ENCODE results near the gene EIF4E2.

The EIF4E2 gene

DNA sequence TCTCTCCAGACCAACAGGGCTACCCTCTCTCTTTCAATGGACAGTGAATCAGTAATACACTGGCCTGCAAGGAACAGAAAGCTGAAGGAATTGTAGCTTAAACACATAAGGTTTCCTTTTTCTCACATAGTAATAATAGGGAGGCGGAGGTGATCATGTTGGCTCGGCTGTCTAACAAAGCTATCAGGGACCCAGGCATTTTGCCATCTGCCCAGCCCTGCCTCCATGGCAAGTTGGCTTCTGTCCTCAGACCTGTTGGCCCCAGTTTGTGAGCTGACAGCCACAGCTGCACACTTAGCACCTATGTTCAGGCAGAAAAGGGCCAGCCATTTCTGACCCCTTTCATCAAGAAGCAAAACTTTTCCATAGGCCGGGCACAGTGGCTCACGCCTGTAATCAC lies 13.0 kb upstream of the EIF4E2 start (continued):
- TF ChIP-seq, protein P1, sequence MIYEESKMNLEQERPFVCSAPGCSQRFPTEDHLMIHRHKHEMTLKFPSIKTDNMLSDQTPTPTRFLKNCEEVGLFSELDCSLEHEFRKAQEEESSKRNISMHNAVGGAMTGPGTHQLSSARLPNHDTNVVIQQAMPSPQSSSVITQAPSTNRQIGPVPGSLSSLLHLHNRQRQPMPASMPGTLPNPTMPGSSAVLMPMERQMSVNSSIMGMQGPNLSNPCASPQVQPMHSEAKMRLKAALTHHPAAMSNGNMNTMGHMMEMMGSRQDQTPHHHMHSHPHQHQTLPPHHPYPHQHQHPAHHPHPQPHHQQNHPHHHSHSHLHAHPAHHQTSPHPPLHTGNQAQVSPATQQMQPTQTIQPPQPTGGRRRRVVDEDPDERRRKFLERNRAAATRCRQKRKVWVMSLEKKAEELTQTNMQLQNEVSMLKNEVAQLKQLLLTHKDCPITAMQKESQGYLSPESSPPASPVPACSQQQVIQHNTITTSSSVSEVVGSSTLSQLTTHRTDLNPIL (CRISPR knock-in tag; IDR thresholded peaks at IDR 0.05; ENCODE audit: low read depth), result no peak
- TF ChIP-seq ESRRG (CRISPR knock-in tag; IDR thresholded peaks at IDR 0.05) (no peak), ZFP3 (CRISPR knock-in tag; IDR thresholded peaks at IDR 0.05) (no peak), CSDC2 (CRISPR knock-in tag; IDR thresholded peaks at IDR 0.05) (no peak), RARB (CRISPR knock-in tag; IDR thresholded peaks at IDR 0.05) (no peak), SNAI2 (CRISPR knock-in tag; IDR thresholded peaks at IDR 0.05) (no peak)

- no peak for ATAC-seq
- no peak for TF ChIP-seq ISL1 (CRISPR knock-in tag; IDR thresholded peaks at IDR 0.05)
- TF ChIP-seq, protein P1 (CRISPR knock-in tag; IDR thresholded peaks at IDR 0.05; ENCODE audit: low read depth), result no peak
- TF ChIP-seq SNAI2 (CRISPR knock-in tag; IDR thresholded peaks at IDR 0.05), result no peak
- TF ChIP-seq ZNF565 (CRISPR knock-in tag; conservative IDR thresholded peaks at IDR 0.05; ENCODE audit: low read depth), result no peak
- no peak for TF ChIP-seq PPARA (CRISPR knock-in tag; IDR thresholded peaks at IDR 0.05; ENCODE audit: borderline replicate concordance)
- TF ChIP-seq TSHZ2 (CRISPR knock-in tag; IDR thresholded peaks at IDR 0.05), result no peak
- TF ChIP-seq, protein P2, sequence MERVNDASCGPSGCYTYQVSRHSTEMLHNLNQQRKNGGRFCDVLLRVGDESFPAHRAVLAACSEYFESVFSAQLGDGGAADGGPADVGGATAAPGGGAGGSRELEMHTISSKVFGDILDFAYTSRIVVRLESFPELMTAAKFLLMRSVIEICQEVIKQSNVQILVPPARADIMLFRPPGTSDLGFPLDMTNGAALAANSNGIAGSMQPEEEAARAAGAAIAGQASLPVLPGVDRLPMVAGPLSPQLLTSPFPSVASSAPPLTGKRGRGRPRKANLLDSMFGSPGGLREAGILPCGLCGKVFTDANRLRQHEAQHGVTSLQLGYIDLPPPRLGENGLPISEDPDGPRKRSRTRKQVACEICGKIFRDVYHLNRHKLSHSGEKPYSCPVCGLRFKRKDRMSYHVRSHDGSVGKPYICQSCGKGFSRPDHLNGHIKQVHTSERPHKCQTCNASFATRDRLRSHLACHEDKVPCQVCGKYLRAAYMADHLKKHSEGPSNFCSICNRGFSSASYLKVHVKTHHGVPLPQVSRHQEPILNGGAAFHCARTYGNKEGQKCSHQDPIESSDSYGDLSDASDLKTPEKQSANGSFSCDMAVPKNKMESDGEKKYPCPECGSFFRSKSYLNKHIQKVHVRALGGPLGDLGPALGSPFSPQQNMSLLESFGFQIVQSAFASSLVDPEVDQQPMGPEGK (CRISPR knock-in tag; IDR thresholded peaks at IDR 0.05; ENCODE audit: borderline replicate concordance), result no peak
- no peak for TF ChIP-seq TOX (CRISPR knock-in tag; IDR thresholded peaks at IDR 0.05; ENCODE audit: borderline replicate concordance)
- TF ChIP-seq GLIS3 (CRISPR knock-in tag; IDR thresholded peaks at IDR 0.05), result no peak
Observed at GRCh38 chr2:232538671-232539070, 11.8 kb upstream of the EIF4E2 start.

- ATAC-seq, result no peak; the same call in 2 of the 3 replicates
- TF ChIP-seq ESRRG (CRISPR knock-in tag; IDR thresholded peaks at IDR 0.05) (no peak), BACH2 (CRISPR knock-in tag; IDR thresholded peaks at IDR 0.05; ENCODE audit: borderline replicate concordance) (no peak), PPARA (CRISPR knock-in tag; IDR thresholded peaks at IDR 0.05; ENCODE audit: borderline replicate concordance) (no peak), ZNF565 (CRISPR knock-in tag; conservative IDR thresholded peaks at IDR 0.05; ENCODE audit: low read depth) (no peak), TOX (CRISPR knock-in tag; IDR thresholded peaks at IDR 0.05; ENCODE audit: borderline replicate concordance) (no peak), CSDC2 (CRISPR knock-in tag; IDR thresholded peaks at IDR 0.05) (no peak), POU6F1 (CRISPR knock-in tag; IDR thresholded peaks at IDR 0.05; ENCODE audit: borderline replicate concordance, low read depth) (no peak), GLIS3 (CRISPR knock-in tag; IDR thresholded peaks at IDR 0.05) (no peak), ZC3H10 (CRISPR knock-in tag; IDR thresholded peaks at IDR 0.05) (no peak), ISL1 (CRISPR knock-in tag; IDR thresholded peaks at IDR 0.05) (no peak), SNAI2 (CRISPR knock-in tag; IDR thresholded peaks at IDR 0.05) (no peak), ZNF8 (CRISPR knock-in tag; IDR thresholded peaks at IDR 0.05) (no peak), TCF4 (CRISPR knock-in tag; IDR thresholded peaks at IDR 0.05; ENCODE audit: borderline replicate concordance) (no peak), ZFP30 (CRISPR knock-in tag; IDR thresholded peaks at IDR 0.05) (no peak)
- TF ChIP-seq, protein P1 (CRISPR knock-in tag; IDR thresholded peaks at IDR 0.05; ENCODE audit: low read depth), result no peak
- TF ChIP-seq, protein P2 (CRISPR knock-in tag; IDR thresholded peaks at IDR 0.05; ENCODE audit: borderline replicate concordance), result no peak
Observed at GRCh38 chr2:232539298-232540231, 10.9 kb upstream of the EIF4E2 start, which contains the start of gene CHRNG. Gene CHRNG (plus strand): TSS chr2:232539692. CDS start chr2:232539748, 56 bp downstream.
